Body of pancreas (tissue), 4 donors: ENCODE results near the gene CLSTN1.

Source experiments
- POLR2A ChIP-seq, 3 donors: fragments of 450-650 bp; IDR thresholded peaks; one replicate each; pipeline ENCODE4 v1.6.1; 2016; ENCODE audit warnings: antibody characterized with exemption in 3 of 3, mild to moderate bottlenecking in 2 of 3
- TF ChIP-seq, protein P1 (sequence below), 7 experiments: fragments of 450-650 bp in 4 of 7; fragments of 200-600 bp in 3 of 7; sonication (generic) in 3 of 7; IDR thresholded peaks; one replicate each; pipeline ENCODE4 v1.5.1; 2016 to 2019; ENCODE audit warnings: antibody characterized with exemption in 7 of 7

DNA sequence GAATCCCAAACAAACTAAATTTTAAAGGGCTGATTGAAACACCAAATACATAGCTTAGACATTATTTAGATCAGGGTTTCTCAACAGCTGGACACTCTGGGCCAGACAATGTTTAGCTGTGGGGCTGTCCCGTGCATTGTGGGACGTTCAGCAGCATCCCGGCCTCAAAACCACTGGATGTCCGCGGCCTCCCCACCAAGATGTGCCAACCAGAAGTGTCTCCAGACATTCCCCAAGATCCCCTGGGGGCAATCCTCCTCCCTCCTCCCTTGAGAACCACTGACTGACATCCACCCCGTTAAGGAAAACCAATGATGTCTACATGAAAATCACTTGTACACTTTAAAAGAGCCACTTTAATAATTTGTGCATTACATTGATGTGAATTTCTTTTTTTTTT is 38.4 kb downstream of the CLSTN1 start:
- no peak for TF ChIP-seq POLR2A (IDR thresholded peaks at IDR 0.05)
- TF ChIP-seq, protein P1, sequence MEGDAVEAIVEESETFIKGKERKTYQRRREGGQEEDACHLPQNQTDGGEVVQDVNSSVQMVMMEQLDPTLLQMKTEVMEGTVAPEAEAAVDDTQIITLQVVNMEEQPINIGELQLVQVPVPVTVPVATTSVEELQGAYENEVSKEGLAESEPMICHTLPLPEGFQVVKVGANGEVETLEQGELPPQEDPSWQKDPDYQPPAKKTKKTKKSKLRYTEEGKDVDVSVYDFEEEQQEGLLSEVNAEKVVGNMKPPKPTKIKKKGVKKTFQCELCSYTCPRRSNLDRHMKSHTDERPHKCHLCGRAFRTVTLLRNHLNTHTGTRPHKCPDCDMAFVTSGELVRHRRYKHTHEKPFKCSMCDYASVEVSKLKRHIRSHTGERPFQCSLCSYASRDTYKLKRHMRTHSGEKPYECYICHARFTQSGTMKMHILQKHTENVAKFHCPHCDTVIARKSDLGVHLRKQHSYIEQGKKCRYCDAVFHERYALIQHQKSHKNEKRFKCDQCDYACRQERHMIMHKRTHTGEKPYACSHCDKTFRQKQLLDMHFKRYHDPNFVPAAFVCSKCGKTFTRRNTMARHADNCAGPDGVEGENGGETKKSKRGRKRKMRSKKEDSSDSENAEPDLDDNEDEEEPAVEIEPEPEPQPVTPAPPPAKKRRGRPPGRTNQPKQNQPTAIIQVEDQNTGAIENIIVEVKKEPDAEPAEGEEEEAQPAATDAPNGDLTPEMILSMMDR (IDR thresholded peaks at IDR 0.05) = no peak
